ENCODE data around the gene PVALEF. TPM values are rescaled to one million over a fixed set of nuclear protein-coding genes. Genes with fewer than 3 reads are reported as not detected.
"Not testable (repeated sequence)": the region's sequence is repeated elsewhere in the genome, so short reads cannot be mapped to it uniquely, and the experiment has no call there.

Gene PVALEF
- total RNA-seq, 1 experiment from 2014 or later = not detected

GRCh38 chr17:81144423-81144781, 20.9 kb upstream of the PVALEF start:
- no peak for DNase-seq (ENCODE audit: low read depth)

- DNase-seq (ENCODE audit: low read depth) = not testable (repeated sequence)
Measured at GRCh38 chr17:81146208-81146607, 19.1 kb upstream of the PVALEF start.

GRCh38 chr17:81147701-81148100, 17.6 kb upstream of the PVALEF start:
- no peak for DNase-seq (ENCODE audit: low read depth)

- DNase-seq (ENCODE audit: low read depth) = no peak
Measured at GRCh38 chr17:81148571-81148970, 16.7 kb upstream of the PVALEF start.

GRCh38 chr17:81148986-81149533, 16.2 kb upstream of the PVALEF start:
- DNase-seq (ENCODE audit: low read depth) = no peak

- no peak for DNase-seq (ENCODE audit: low read depth)
Measured at GRCh38 chr17:81150377-81151077, 14.8 kb upstream of the PVALEF start.

- no peak for DNase-seq (ENCODE audit: low read depth)
Measured at GRCh38 chr17:81151278-81151677, 14.0 kb upstream of the PVALEF start.

GRCh38 chr17:81152288-81152828, 12.9 kb upstream of the PVALEF start:
- DNase-seq (ENCODE audit: low read depth) = no peak

- no peak for DNase-seq (ENCODE audit: low read depth)
Measured at GRCh38 chr17:81153340-81153803, 11.9 kb upstream of the PVALEF start.

GRCh38 chr17:81154016-81154415, 11.3 kb upstream of the PVALEF start:
- not testable (repeated sequence) for DNase-seq (ENCODE audit: low read depth)

GRCh38 chr17:81154961-81155360, 10.3 kb upstream of the PVALEF start:
- no peak for DNase-seq (ENCODE audit: low read depth)

- no peak for DNase-seq (ENCODE audit: low read depth)
Measured at GRCh38 chr17:81156866-81157805, 8.2 kb upstream of the PVALEF start.

- DNase-seq (ENCODE audit: low read depth) = no peak
Measured at GRCh38 chr17:81157848-81158687, 7.2 kb upstream of the PVALEF start.

- DNase-seq (ENCODE audit: low read depth) = no peak
Measured at GRCh38 chr17:81158688-81159590, 6.4 kb upstream of the PVALEF start.

GRCh38 chr17:81159611-81160265, 5.6 kb upstream of the PVALEF start:
- no peak for DNase-seq (ENCODE audit: low read depth)

GRCh38 chr17:81160306-81160705, 5.0 kb upstream of the PVALEF start:
- no peak for DNase-seq (ENCODE audit: low read depth)

- DNase-seq (ENCODE audit: low read depth) = peak; percentile 19
Measured at GRCh38 chr17:81160747-81161453, 4.4 kb upstream of the PVALEF start.

GRCh38 chr17:81161536-81161935, 3.8 kb upstream of the PVALEF start:
- no peak for DNase-seq (ENCODE audit: low read depth)

- no peak for DNase-seq (ENCODE audit: low read depth)
Measured at GRCh38 chr17:81161972-81162371, 3.3 kb upstream of the PVALEF start.
